Lower lobe of right lung (tissue), 2 donors: Measurements from ENCODE around the gene CCDC15. TPM values are rescaled to one million over a fixed set of nuclear protein-coding genes. Genes with fewer than 3 reads are reported as not detected.
"Not testable (repeated sequence)": the region's sequence is repeated elsewhere in the genome, so short reads cannot be mapped to it uniquely, and the experiment has no call there.

ENCODE experiments used
- ATAC-seq, 2 donors: fragments of 200-7000 bp; cut with Tn5 transposase; one replicate each; pipeline ENCODE4 v1.9.1; 2020 to 2022; ENCODE audit warnings: mild to moderate bottlenecking in 2 of 2, moderate library complexity in 2 of 2
- DNase-seq: peaks from one replicate; pipeline ENCODE4 v3.0.0-alpha.2; 2020
- H3K27ac ChIP-seq: fragments of 200-600 bp; one replicate; pipeline ENCODE4 v1.8.0; 2022
- H3K27me3 ChIP-seq: fragments of 200-600 bp; one replicate; pipeline ENCODE4 v1.8.0; 2022; ENCODE audit warnings: low read depth
- H3K36me3 ChIP-seq: fragments of 200-600 bp; one replicate; pipeline ENCODE4 v1.8.0; 2022; ENCODE audit warnings: mild to moderate bottlenecking
- H3K4me1 ChIP-seq: fragments of 200-600 bp; one replicate; pipeline ENCODE4 v1.8.0; 2022
- H3K4me3 ChIP-seq: fragments of 200-600 bp; one replicate; pipeline ENCODE4 v1.8.0; 2022; ENCODE audit warnings: mild to moderate bottlenecking
- H3K9me3 ChIP-seq: fragments of 200-600 bp; one replicate; pipeline ENCODE4 v1.8.0; 2022
- CTCF ChIP-seq: fragments of 200-600 bp; IDR thresholded peaks from one replicate; pipeline ENCODE4 v1.8.0; 2022; ENCODE audit warnings: antibody characterized with exemption, mild to moderate bottlenecking
- intact Hi-C: fragments of 100-400 bp; cut with DNase I; formaldehyde crosslinking; loops from one replicate; pipeline ENCODE4 v1.11.0; 2022
- total RNA-seq: library from RNA; stranded (reverse); fragmentation: NEBNext Ultra II Directional; extraction: Animal tissue kit (Norgen Biotek cat#: 25700); gene quantifications from one replicate; pipeline ENCODE4 v1.2.1, GENCODE V29; 2021
- donor health status: DM: no; HTN: yes; CAD: no; lungs with severe emphysema.

Gene CCDC15
- total RNA-seq, 1 donor from 2014 or later: 1.4 TPM

- ATAC-seq: no peak
- H3K4me3 ChIP-seq: no peak overlapping the region
These were observed 130.8 kb downstream of the CCDC15 start for GRCh38 chr11:125084761-125085231.

GRCh38 chr11:125085301-125086081 is 131.5 kb downstream of the CCDC15 start:
- no peak overlapping the region for H3K4me3 ChIP-seq
- no peaks in the 10 kb centered on the region for H3K4me1 ChIP-seq
- no peaks in the 10 kb centered on the region for H3K36me3 ChIP-seq
- peak; percentile 44 for DNase-seq
- no peaks in the 10 kb centered on the region for H3K27me3 ChIP-seq
- no peak overlapping the region for H3K27ac ChIP-seq
- no peak for TF ChIP-seq CTCF
- ATAC-seq: no peak
- H3K9me3 ChIP-seq: no peaks in the 10 kb centered on the region
- intact Hi-C loops: no loop called here

More at GRCh38 chr11:125084761-125085231, 130.8 kb downstream of the CCDC15 start:
- H3K9me3 ChIP-seq: no peaks in the 10 kb centered on the region
- H3K27ac ChIP-seq: no peak overlapping the region
- intact Hi-C loops: no loop called here
- TF ChIP-seq CTCF: no peak
- DNase-seq: no peak
- no peaks in the 10 kb centered on the region for H3K4me1 ChIP-seq
- no peaks in the 10 kb centered on the region for H3K27me3 ChIP-seq
- no peaks in the 10 kb centered on the region for H3K36me3 ChIP-seq

- Histone ChIP-seq H3K4me3 (no peak overlapping the region), H3K27me3 (no peaks in the 10 kb centered on the region), H3K27ac (no peak overlapping the region), H3K36me3 (no peaks in the 10 kb centered on the region), H3K9me3 (no peaks in the 10 kb centered on the region), H3K4me1 (peaks cover 11% of the 10 kb centered on the region)
- TF ChIP-seq CTCF: no peak
- peak; percentile 42 for DNase-seq
- no peak for ATAC-seq
- intact Hi-C loops: no loop called here
These were observed 132.8 kb downstream of the CCDC15 start for GRCh38 chr11:125086633-125087296.

GRCh38 chr11:125088123-125088522 is 134.1 kb downstream of the CCDC15 start:
- TF ChIP-seq CTCF: no peak
- H3K4me3 ChIP-seq: no peak overlapping the region
- no peak overlapping the region for H3K27ac ChIP-seq
- H3K9me3 ChIP-seq: no peaks in the 10 kb centered on the region
- DNase-seq: no peak
- no peaks in the 10 kb centered on the region for H3K27me3 ChIP-seq
- no peak for ATAC-seq
- intact Hi-C loops: no loop called here
- no peaks in the 10 kb centered on the region for H3K36me3 ChIP-seq
- H3K4me1 ChIP-seq: peaks cover 11% of the 10 kb centered on the region

GRCh38 chr11:125088576-125089455 is 134.8 kb downstream of the CCDC15 start:
- intact Hi-C loops: no loop called here
- Histone ChIP-seq H3K36me3 (no peaks in the 10 kb centered on the region), H3K27me3 (no peaks in the 10 kb centered on the region), H3K4me3 (no peak overlapping the region), H3K4me1 (peaks cover 11% of the 10 kb centered on the region), H3K27ac (no peak overlapping the region), H3K9me3 (no peaks in the 10 kb centered on the region)
- no peak for ATAC-seq
- DNase-seq: no peak
- TF ChIP-seq CTCF: no peak

GRCh38 chr11:125089481-125089880 is 135.5 kb downstream of the CCDC15 start:
- H3K9me3 ChIP-seq, ATAC-seq, intact Hi-C loops, H3K27ac ChIP-seq, H3K27me3 ChIP-seq, H3K4me3 ChIP-seq, DNase-seq, H3K36me3 ChIP-seq: not testable (repeated sequence)
- H3K4me1 ChIP-seq: peaks cover 11% of the 10 kb centered on the region

- peaks cover 11% of the 10 kb centered on the region for H3K4me1 ChIP-seq
- H3K27me3 ChIP-seq, H3K36me3 ChIP-seq, intact Hi-C loops, H3K4me3 ChIP-seq, H3K27ac ChIP-seq, H3K9me3 ChIP-seq, ATAC-seq, DNase-seq: not testable (repeated sequence)
These were observed 136.1 kb downstream of the CCDC15 start for GRCh38 chr11:125090151-125090550.
